Natural killer cell treated with Interleukin-12 subunit alpha and Interleukin-12 subunit beta and Interleukin-15 and Interleukin-18, amount 100 ng/mL, for 72 hours (primary cell): ENCODE data around the gene BHLHE40. TPM values are rescaled to one million over a fixed set of nuclear protein-coding genes. Genes with fewer than 3 reads are reported as not detected.

Experiments
- ATAC-seq, 2 donors: fragments of 150-1000 bp; cut with Tn5 transposase in 1 of 2; sonication (Bioruptor Pico), chemical (Tn5 transposase) in 1 of 2; 2 replicates each; pipeline ENCODE4 v1.10.0; 2021
- DNase-seq: peaks from one replicate; pipeline ENCODE4 v3.0.0; 2022; ENCODE audit warnings: low spot score
- H3K27ac Mint-ChIP-seq, 2 donors: 1 replicate in 1 of 2; 2 replicates in 1 of 2; pipeline ENCODE4 v1.8.0; 2022; ENCODE audit warnings: mixed read lengths in 2 of 2, mild to moderate bottlenecking in 1 of 2, moderate library complexity in 1 of 2
- H3K27me3 Mint-ChIP-seq, 2 donors: 1 replicate in 1 of 2; 2 replicates in 1 of 2; pipeline ENCODE4 v1.8.0; 2022; ENCODE audit warnings: mixed read lengths in 2 of 2
- H3K36me3 Mint-ChIP-seq: one replicate; pipeline ENCODE4 v1.8.0; 2022; ENCODE audit warnings: mixed read lengths
- H3K4me1 Mint-ChIP-seq, 2 donors: 1 replicate in 1 of 2; 2 replicates in 1 of 2; pipeline ENCODE4 v1.8.0; 2022; ENCODE audit warnings: low read depth in 2 of 2, mixed read lengths in 2 of 2, mild to moderate bottlenecking in 1 of 2
- H3K4me3 Mint-ChIP-seq: one replicate; pipeline ENCODE4 v1.8.0; 2022; ENCODE audit warnings: mixed read lengths
- H3K9me3 Mint-ChIP-seq: 2 replicates; pipeline ENCODE4 v1.8.0; 2022; ENCODE audit warnings: mixed read lengths
- total RNA-seq, 2 donors: library from RNA; stranded (reverse); gene quantifications; one replicate each; pipeline ENCODE4 v1.2.3, GENCODE V29; 2022

The BHLHE40 gene
- total RNA-seq, 2 donors from 2014 or later, result 579 to 941 TPM

DNA sequence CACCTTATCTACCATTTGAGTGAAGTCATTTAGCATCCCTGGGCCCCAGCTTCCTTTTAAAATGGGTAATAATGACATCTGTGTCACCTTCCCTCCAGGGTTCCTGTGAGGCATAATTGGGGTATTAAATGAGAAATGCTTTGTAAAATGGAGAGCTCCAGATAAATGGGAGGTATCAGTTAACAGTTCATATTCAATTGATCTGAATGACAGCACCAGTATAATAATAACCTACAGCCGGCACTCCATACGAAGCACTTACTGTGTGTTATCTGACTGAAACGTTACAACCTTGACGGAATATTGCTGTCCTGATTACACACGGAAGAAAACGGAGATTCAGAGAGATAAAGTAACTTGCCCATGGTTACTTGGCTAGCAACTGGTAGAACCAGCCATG lies 53.6 kb downstream of the BHLHE40 start:
- H3K9me3 Mint-ChIP-seq, result no peaks in the 10 kb centered on the region
- DNase-seq (no peak), ATAC-seq (no peak)
- no peaks in the 10 kb centered on the region for H3K27me3 Mint-ChIP-seq
- H3K27ac Mint-ChIP-seq, result peak overlapping the region; percentile 99 to 100
- peaks cover 5% of the 10 kb centered on the region for H3K36me3 Mint-ChIP-seq
- H3K4me3 Mint-ChIP-seq, result peak overlapping the region; percentile 45
- peaks cover 63 to 65% of the 10 kb centered on the region in 2 donors for H3K4me1 Mint-ChIP-seq

Other genes with a start within 250 kb of the BHLHE40 start
- gene ARL8B, start 142.9 kb downstream of the BHLHE40 start, total RNA-seq, result 10 to 100 TPM; 77.4 to 80.4 TPM
- 100 to 1,000 TPM; 109 to 171 TPM for gene EDEM1, start 208.3 kb downstream of the BHLHE40 start, total RNA-seq